GM23248 (cell line): ENCODE results near the gene JUP.

Source experiments
- EZH2 ChIP-seq: fragments of 200-600 bp; sonication (generic); IDR thresholded peaks from 2 replicates; pipeline ENCODE4 v1.6.1; 2018; ENCODE audit warnings: antibody characterized with exemption, mild to moderate bottlenecking; ENCODE audit not compliant: insufficient read depth, poor library complexity, severe bottlenecking
- EZH2phosphoT487 ChIP-seq: fragments of 200-600 bp; sonication (generic); IDR thresholded peaks from 2 replicates; pipeline ENCODE4 v1.6.1; 2018; ENCODE audit warnings: antibody characterized with exemption, moderate library complexity, mild to moderate bottlenecking, low read depth; ENCODE audit not compliant: insufficient read depth

- TF ChIP-seq EZH2 (no peak), EZH2phosphoT487 (no peak)
Observed at GRCh38 chr17:41814195-41814594, 27.7 kb upstream of the JUP start.
